HFFc6 (cell line): ENCODE results near the gene FOXK1. TPM values are rescaled to one million over a fixed set of nuclear protein-coding genes. Genes with fewer than 3 reads are reported as not detected.

Source experiments
- DNase-seq: peaks from one replicate; pipeline ENCODE4 v3.0.0-alpha.2; 2018
- H3K27ac Mint-ChIP-seq: 2 replicates; pipeline ENCODE4 v1.8.0; 2020; ENCODE audit warnings: mild to moderate bottlenecking, mixed read lengths
- H3K27me3 Mint-ChIP-seq: 2 replicates; pipeline ENCODE4 v1.8.0; 2021; ENCODE audit warnings: mild to moderate bottlenecking, moderate library complexity, mixed read lengths; ENCODE audit not compliant: insufficient read depth
- H3K36me3 Mint-ChIP-seq: 2 replicates; pipeline ENCODE4 v1.8.0; 2021; ENCODE audit warnings: low read depth, mixed read lengths
- H3K4me1 Mint-ChIP-seq: 2 replicates; pipeline ENCODE4 v1.8.0; 2020; ENCODE audit warnings: low read depth, mixed read lengths
- H3K4me3 Mint-ChIP-seq: 2 replicates; pipeline ENCODE4 v1.8.0; 2020; ENCODE audit warnings: mild to moderate bottlenecking, moderate library complexity, mixed read lengths
- H3K9me3 Mint-ChIP-seq: 2 replicates; pipeline ENCODE4 v1.8.0; 2020; ENCODE audit warnings: mild to moderate bottlenecking, mixed read lengths
- total RNA-seq, 6 experiments: library from RNA; stranded (reverse); fragmentation: NEBNext Ultra II Directional; extraction: Animal tissue kit (Norgen Biotek cat#: 25700); gene quantifications; 2 replicates in 1 of 6; 3 replicates in 5 of 6; pipeline ENCODE4 v1.2.3, GENCODE V29; 2021
- TF ChIP-seq, protein P1 (sequence below): fragments of 200-600 bp; sonication (generic); IDR thresholded peaks from 2 replicates; pipeline ENCODE4 v1.5.0; 2021; ENCODE audit warnings: antibody characterized with exemption, mild to moderate bottlenecking

The FOXK1 gene
- total RNA-seq, 6 experiments from 2014 or later = 33.8 to 39.4 (median 36.2) TPM

DNA sequence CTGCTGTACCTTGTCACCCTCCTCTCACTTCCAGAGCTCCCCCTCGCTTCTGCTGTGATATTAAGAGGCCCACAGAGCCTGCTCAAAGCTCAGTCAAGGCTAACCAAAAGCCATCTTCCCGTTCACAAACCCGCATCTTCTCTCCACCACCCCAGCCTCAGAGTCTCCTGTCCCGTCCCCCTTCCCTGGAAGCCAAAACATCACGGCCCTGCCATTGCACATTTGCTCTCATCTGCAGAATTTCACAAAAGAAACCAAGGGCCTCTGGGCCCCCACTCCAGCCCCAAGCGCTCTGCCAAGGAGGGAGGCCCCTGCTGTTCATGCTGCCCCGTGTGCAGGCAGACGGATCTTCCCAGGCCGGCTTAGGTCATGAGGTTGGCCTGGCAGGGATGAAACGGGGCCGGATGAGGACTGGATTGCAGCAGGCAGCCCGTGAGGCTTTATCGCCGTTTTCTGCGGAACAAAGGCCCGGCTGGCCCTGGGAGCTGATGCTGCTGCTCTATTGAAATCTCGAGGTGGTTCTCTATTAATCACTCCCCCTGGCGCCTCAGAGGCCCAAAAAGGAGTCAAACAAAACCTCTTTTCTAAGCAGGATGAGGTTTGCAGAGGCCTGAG, 31.6 kb upstream of the FOXK1 start:
- H3K9me3 Mint-ChIP-seq = no peaks in the 10 kb centered on the region
- TF ChIP-seq, protein P1, sequence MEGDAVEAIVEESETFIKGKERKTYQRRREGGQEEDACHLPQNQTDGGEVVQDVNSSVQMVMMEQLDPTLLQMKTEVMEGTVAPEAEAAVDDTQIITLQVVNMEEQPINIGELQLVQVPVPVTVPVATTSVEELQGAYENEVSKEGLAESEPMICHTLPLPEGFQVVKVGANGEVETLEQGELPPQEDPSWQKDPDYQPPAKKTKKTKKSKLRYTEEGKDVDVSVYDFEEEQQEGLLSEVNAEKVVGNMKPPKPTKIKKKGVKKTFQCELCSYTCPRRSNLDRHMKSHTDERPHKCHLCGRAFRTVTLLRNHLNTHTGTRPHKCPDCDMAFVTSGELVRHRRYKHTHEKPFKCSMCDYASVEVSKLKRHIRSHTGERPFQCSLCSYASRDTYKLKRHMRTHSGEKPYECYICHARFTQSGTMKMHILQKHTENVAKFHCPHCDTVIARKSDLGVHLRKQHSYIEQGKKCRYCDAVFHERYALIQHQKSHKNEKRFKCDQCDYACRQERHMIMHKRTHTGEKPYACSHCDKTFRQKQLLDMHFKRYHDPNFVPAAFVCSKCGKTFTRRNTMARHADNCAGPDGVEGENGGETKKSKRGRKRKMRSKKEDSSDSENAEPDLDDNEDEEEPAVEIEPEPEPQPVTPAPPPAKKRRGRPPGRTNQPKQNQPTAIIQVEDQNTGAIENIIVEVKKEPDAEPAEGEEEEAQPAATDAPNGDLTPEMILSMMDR = no peak
- H3K27me3 Mint-ChIP-seq = peaks cover 1% of the 10 kb centered on the region
- H3K4me1 Mint-ChIP-seq = peaks cover 5% of the 10 kb centered on the region; the same call in 1 of the 2 replicates
- H3K27ac Mint-ChIP-seq = no peak overlapping the region
- no peak overlapping the region for H3K4me3 Mint-ChIP-seq
- H3K36me3 Mint-ChIP-seq = no peaks in the 10 kb centered on the region
- no peak for DNase-seq

DNA sequence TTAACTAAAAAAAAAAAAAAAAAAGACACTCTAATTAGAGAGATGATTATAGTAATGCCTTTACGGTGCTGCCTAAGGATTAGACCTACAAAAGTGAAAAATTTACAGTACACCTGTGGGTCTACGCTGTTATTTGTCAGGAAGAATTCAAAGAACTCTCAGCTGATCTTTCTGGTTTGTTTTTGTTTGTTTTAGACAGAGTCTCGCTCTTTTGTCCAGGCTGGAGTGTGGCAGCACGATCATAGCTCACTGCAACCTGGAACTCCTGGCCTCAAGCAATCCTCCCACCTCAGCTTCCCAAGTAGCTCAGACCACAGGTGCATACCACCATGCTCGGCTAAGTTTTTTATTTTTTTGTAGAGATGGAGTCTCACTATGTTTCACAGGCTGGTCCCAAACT, 28.3 kb upstream of the FOXK1 start:
- Mint-ChIP-seq H3K27me3 (peaks cover 5% of the 10 kb centered on the region), H3K36me3 (peaks cover 10% of the 10 kb centered on the region), H3K9me3 (peaks cover 18% of the 10 kb centered on the region), H3K4me3 (no peak overlapping the region), H3K27ac (no peak overlapping the region), H3K4me1 (peaks cover 5% of the 10 kb centered on the region; the same call in 1 of the 2 replicates)
- TF ChIP-seq, protein P1 = no peak
- no peak for DNase-seq

DNA sequence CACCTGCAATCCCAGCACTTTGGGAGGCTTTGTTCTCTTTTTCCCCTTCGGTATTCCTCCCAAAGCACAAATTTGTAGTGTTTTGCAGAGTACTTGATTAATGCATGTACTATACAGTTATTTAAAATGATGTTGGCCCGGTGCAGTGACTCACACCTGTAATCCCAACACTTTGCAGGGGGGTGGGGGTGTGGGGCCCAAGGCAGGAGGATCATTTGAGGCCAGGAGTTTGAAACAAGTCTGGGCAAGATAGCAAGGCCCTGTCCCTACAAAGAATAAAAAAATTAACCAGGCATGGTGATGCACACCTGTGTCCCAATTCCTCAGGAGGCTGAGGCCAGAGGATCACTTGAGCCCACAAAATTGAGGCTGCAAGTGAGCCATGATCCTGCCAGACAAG, 26.8 kb upstream of the FOXK1 start:
- Mint-ChIP-seq H3K9me3 (peaks cover 29% of the 10 kb centered on the region), H3K4me1 (peaks cover 5% of the 10 kb centered on the region; the same call in 1 of the 2 replicates), H3K27ac (no peak overlapping the region), H3K27me3 (peaks cover 8% of the 10 kb centered on the region), H3K4me3 (no peak overlapping the region), H3K36me3 (peaks cover 18% of the 10 kb centered on the region)
- TF ChIP-seq, protein P1 = no peak
- DNase-seq = no peak

DNA sequence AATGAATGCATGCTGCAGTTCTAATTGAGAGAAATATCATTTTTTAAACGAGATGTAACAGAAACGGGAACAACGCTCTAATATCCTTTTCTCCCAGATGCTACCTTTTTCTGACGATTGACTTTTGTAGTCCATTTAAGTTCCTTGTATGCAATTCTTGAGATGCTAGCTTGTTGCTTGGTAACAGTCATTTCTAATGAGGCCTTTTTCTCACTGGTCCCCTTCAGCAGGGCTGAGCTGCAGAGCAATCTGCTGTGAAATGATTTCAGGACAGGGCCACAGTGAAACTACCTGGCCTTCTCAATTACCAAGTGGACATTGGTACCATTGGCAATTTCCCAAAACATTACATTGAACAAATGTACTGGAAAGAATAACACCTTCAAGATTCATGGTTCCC, 26.2 kb upstream of the FOXK1 start:
- Mint-ChIP-seq H3K27ac (no peak overlapping the region), H3K9me3 (peaks cover 33% of the 10 kb centered on the region), H3K27me3 (peaks cover 8% of the 10 kb centered on the region), H3K36me3 (peaks cover 21% of the 10 kb centered on the region), H3K4me1 (peaks cover 5% of the 10 kb centered on the region; the same call in 1 of the 2 replicates), H3K4me3 (no peak overlapping the region)
- no peak for DNase-seq
- TF ChIP-seq, protein P1 = no peak

DNA sequence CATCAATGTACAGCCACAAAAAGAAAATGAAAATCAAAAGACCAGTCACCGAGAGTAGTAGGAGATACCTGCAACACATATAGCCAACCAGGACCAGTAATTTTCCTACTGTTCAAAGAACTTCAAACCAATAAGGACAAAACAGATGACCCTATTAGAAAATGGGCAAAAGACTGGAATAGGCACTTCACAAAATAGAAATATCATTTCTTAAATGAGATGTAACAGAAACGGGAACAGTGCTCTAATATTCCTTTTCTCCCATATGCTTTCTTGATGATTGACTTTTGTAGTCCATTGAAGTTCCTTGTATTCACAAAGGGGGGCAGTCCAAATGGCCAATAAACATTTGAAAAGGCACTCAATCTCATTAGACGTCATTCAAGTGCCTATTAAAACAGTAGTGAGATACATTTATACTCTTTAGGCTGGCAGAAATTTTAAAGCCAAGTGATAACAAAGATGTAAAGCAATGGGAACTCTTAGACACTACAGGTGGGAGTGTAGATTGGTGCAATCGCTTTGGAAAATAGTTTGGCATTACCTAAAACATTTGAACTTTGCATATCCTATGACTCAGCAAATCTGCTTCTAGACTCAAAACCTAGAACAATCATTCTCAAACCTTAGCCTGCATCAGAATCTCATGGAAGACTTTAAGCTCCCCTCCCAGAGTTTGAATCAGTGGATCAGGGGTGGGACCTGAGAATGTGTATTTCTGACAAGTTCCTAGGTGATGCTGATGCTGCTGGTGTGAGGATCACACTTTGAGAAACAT, 24.3 kb upstream of the FOXK1 start:
- peaks cover 21% of the 10 kb centered on the region for H3K36me3 Mint-ChIP-seq
- no peak overlapping the region for H3K4me3 Mint-ChIP-seq
- no peak overlapping the region for H3K27ac Mint-ChIP-seq
- peaks cover 6% of the 10 kb centered on the region for H3K27me3 Mint-ChIP-seq
- H3K4me1 Mint-ChIP-seq = peaks cover 10% of the 10 kb centered on the region
- TF ChIP-seq, protein P1 = no peak
- DNase-seq = no peak
- H3K9me3 Mint-ChIP-seq = peaks cover 33% of the 10 kb centered on the region
